IMR-90 (cell line): ENCODE results near the gene IQCM.

ENCODE experiments used
- CEBPB ChIP-seq: IDR thresholded peaks from 2 replicates; pipeline ENCODE4 v1.6.1; 2012; ENCODE audit warnings: low read depth, low read length, improper control_type of control experiment
- MXI1 ChIP-seq: IDR thresholded peaks from 2 replicates; pipeline ENCODE4 v1.6.1; 2012; ENCODE audit warnings: low read depth, mild to moderate bottlenecking, low read length, moderate library complexity, borderline replicate concordance
- POLR2A ChIP-seq: IDR thresholded peaks from 2 replicates; pipeline ENCODE4 v1.6.1; 2012; ENCODE audit warnings: mild to moderate bottlenecking, low read depth, low read length
- RAD21 ChIP-seq: IDR thresholded peaks from 2 replicates; pipeline ENCODE4 v1.6.1; 2012; ENCODE audit warnings: low read length, improper control_type of control experiment
- RCOR1 ChIP-seq: IDR thresholded peaks from 2 replicates; pipeline ENCODE4 v1.6.1; 2012; ENCODE audit warnings: mild to moderate bottlenecking, low read length, improper control_type of control experiment; ENCODE audit not compliant: insufficient replicate concordance
- RFX5 ChIP-seq: IDR thresholded peaks from 2 replicates; pipeline ENCODE4 v1.8.0; 2012; ENCODE audit warnings: low read depth, mild to moderate bottlenecking, low read length, moderate library complexity
- TF ChIP-seq, protein P1 (sequence below): conservative IDR thresholded peaks from 2 replicates; pipeline ENCODE4 v1.5.1; 2012; ENCODE audit warnings: mild to moderate bottlenecking, low read depth, low read length, improper control_type of control experiment

DNA sequence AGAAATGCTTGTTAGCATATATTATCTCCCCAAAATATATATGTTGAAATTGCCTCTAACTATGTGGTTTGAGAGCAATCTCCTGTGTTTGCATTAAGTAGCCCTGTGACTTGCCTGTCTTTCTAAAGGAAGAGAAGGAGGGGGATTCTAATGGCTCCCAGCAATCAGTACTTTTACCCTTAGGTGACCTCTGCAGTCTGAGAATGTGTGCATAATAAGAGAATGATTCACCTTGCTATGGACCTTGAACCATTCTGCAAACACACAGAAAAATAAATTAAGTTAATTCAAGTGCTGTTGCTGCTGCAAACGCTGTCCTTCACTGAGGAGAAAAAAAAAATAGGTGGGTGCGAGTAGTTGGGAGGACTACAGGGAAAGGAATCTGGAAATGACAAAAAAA is 322.2 kb downstream of the IQCM start:
- TF ChIP-seq, protein P1, sequence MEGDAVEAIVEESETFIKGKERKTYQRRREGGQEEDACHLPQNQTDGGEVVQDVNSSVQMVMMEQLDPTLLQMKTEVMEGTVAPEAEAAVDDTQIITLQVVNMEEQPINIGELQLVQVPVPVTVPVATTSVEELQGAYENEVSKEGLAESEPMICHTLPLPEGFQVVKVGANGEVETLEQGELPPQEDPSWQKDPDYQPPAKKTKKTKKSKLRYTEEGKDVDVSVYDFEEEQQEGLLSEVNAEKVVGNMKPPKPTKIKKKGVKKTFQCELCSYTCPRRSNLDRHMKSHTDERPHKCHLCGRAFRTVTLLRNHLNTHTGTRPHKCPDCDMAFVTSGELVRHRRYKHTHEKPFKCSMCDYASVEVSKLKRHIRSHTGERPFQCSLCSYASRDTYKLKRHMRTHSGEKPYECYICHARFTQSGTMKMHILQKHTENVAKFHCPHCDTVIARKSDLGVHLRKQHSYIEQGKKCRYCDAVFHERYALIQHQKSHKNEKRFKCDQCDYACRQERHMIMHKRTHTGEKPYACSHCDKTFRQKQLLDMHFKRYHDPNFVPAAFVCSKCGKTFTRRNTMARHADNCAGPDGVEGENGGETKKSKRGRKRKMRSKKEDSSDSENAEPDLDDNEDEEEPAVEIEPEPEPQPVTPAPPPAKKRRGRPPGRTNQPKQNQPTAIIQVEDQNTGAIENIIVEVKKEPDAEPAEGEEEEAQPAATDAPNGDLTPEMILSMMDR, result no peak
- TF ChIP-seq CEBPB (no peak), RCOR1 (no peak), POLR2A (no peak), RAD21 (no peak), MXI1 (no peak), RFX5 (no peak)
